ENCODE results near the gene FAM200C.
A peak's percentile ranks its signal among the peaks of the same experiment; 100 is the strongest.

FAM200C gene

DNA sequence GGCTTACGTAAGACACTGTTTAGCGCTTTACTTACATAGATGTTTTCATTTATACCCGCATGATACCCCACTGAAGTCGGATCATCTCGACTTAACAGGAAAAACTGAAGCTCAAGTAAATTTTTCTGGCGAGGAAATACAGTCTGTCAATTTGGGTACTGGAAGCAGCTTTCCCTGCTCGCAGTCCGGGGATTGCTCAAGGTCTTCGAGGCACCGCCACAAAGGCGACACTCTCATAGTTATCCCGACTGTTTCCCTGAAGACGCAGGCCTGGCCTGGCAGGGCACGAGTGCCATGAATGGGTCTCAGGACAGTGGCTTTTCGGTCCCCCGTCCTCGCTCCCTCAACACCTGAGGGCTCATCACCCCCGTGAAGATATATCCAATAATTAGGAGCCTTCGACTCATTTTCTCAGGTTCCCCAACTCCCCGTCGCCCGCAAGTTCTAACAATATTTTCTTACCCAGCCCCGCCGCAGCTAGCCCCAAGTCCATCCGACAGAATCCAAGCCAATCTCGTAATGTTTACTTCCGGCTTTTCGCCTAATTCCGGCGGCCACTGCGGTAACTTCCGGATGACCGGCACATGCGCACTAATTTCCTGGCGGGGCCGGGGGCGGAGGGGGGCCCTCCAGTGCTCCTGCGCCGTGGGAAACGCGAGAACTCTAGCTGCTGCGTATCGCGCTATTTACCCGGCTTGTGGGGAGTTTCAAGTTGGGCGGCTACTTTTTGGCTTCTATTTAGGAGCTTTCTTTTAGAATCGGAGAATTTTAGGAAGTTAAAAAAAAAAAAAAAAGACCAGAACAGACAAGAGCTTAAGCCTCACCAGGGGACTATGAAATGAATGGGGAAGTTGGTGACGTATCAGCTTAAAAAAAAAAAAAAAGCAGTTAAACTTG is 19.0 kb upstream of the FAM200C start, which contains the start of gene SLU7:
Gene SLU7, minus strand, starts transcription at position 521 of the 897 bp plus-strand sequence. CDS start 3,787 bp downstream, outside the sequence.
- DNase-seq = peak; percentile 87

DNA sequence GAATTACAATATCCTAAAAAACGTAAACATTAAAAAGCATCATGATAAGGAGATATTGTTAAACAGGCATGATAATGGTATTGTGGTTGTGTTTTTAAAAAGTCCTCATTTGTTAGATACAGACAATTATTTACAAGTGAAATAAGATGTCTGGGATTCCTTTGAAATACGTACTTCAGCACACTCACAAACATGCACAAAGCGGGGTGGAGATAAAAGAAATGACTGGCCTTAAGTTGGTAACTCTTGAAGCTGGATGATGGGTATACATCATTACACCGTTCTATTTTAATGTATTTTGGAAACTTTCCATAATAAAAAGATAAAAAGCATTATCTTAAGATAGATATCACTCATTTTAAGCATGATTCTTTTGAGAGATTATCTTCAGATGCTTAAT is 1.0 kb downstream of the FAM200C start:
- DNase-seq = peak; percentile 7

DNA sequence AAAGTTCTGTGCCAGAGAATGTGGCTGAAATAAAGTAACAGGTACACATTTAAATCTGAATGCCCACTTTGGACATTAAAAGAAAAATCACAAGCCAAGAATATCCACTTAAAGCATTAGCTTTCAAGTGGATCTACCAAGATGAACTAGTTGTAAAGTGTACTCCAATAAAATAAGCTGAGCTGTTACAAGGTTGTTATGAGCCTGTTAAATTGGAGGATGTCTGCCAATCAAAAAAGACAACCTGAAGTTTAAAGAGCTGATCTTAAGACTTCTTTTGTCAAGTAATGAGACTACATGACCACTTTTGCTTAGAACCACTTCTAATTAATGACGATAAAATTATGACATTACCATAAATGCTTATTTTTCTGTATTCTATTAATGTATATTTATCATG is 2.4 kb downstream of the FAM200C start:
- DNase-seq = no peak

- DNase-seq = no peak
Measured at GRCh38 chr5:160395111-160395510, 4.7 kb downstream of the FAM200C start.

GRCh38 chr5:160390787-160391696 is 8.8 kb downstream of the FAM200C start:
- peak; percentile 2 for DNase-seq

DNA sequence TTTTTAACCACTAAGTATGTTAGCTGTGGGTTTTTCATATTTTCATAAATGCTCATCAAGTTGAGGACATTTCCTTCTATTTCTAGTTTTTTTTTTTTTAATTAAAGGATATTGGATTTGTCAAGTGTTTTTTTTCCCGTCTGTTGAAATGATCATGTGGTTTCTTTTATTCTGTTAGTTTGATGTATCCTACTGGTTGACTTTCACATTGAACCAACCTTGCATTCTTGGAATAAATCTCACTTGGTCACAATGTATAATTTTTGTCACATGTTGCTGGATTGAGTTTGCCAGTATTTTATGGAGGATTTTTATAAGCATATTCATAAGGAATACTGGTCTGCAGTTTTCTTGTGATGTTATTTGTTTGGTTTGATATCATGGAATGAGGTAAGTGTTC is 12.4 kb downstream of the FAM200C start:
- no peak for DNase-seq

- no peak for DNase-seq
Measured at GRCh38 chr5:160385496-160385895, 14.4 kb downstream of the FAM200C start.

DNA sequence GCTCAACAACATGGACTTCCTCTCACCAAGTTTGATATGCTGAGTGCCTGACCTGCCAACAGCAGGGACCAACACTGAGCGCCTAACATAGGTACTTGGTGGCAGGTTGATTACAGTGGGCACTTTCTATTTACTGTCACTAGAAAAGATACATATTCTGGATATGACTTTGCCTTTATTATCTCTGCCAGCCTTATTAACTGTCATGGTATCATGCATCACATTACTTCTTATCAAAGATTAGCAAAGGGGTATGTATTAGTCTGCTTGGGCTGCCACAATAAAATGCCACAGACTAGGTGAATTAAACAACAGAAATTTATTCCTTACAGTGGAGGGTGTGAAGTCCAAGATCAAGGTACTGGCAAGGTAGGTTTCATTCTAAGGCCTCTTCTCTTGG is 15.2 kb downstream of the FAM200C start:
- DNase-seq = no peak

- DNase-seq = no peak
Measured at GRCh38 chr5:160382346-160382745, 17.5 kb downstream of the FAM200C start.

- no peak for DNase-seq
Measured at GRCh38 chr5:160380041-160380440, 19.8 kb downstream of the FAM200C start.

GRCh38 chr5:160379511-160379910 is 20.3 kb downstream of the FAM200C start:
- no peak for DNase-seq

DNA sequence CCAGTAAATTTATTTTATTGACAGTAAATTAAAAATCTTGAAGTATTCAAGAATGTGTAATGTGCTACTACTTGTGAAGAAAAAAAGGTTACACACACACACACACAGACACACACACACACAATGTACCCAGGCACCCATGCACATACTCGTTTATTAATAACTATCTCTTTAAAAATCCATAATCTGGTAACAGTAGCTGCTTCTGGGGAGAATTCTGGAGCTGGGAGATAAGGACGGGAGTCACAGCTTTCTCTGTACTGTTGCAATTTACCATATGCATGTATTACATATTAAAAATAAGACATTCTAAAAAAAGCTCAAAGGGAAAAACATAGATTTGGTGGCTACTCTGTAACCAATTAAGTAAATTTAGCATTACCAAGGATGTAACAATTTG is 21.5 kb downstream of the FAM200C start:
- DNase-seq = no peak

DNA sequence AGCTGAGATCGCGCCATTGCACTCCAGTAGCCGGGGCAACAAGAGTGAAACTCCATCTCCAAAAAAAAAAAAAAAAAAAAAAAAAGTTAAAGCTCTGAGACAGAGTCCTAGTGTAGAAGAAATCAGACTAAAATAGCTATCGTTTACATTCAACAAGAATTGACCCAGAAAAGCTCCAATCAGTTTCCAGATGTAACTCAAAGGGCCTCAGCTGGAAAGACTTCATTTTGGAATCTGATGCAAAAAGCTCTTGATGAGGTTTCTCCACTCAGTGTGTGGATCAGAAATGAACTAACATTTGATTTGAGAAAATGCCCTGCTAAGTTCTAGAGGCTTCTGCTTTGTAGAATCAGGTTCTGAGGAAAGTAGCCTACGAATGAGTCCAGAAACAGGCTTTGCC is 22.2 kb downstream of the FAM200C start:
- no peak for DNase-seq

- DNase-seq = no peak
Measured at GRCh38 chr5:160376416-160376815, 23.4 kb downstream of the FAM200C start.

GRCh38 chr5:160375701-160376100 is 24.2 kb downstream of the FAM200C start:
- DNase-seq = no peak

GRCh38 chr5:160375166-160375565 is 24.7 kb downstream of the FAM200C start:
- no peak for DNase-seq

GRCh38 chr5:160371294-160371693 is 28.6 kb downstream of the FAM200C start:
- no peak for DNase-seq

DNA sequence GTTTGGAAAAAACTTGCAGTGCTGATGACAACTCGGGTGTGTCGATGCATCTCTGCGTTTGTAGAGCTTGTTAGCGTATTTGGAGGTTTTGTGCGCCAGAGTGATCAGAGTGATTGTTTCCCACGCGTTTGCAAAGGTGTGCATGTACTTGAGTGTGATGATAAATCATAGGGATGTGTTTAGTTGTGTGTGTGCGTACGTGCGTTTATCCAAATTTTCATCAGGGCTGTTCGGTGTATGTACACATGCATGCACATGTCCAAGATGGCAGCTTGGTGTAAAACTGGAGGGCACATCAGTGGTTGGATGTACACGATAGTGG is 29.2 kb downstream of the FAM200C start:
- no peak for DNase-seq

DNA sequence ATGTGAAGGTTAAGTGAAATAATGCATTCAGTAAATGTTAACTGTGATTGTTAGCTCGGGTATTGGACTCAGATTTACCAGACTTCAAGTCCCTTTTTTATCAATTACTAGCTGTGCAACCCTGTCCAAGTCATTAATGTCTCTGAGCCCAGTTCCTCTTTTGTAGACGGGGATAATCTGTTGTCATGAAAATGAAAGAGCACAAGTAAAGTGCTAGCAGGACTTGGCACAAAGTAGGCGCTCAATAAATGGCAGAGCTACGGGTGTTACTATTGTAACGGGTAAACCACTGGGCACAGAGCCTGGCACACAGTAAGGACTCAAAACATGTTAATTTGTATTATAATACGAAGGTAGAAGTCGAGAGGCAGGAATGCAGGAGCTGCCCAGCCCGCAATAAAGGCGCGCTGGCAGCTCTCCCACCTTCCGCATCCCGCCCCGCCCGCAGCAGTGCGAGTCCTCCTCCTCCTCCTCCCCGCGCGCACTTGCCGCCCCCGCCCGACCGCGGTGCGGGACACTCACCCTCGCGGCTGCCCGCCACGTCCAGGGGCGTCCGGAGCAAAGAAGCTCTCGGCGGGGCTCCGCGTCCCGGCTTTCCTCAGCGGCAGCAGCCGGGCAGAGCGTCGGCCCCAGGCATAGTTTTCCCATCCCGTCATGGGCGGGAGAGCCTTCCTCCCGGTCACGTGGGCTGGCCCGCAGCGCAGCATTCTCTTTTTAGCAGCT is 29.7 kb downstream of the FAM200C start, which contains the start of gene C1QTNF2:
Gene C1QTNF2, minus strand, starts transcription at position 637 of the 723 bp plus-strand sequence. CDS start 15,615 bp downstream, outside the sequence.
- DNase-seq = peak; percentile 41

- no peak for DNase-seq
Measured at GRCh38 chr5:160367885-160368284, 32.0 kb downstream of the FAM200C start.

DNA sequence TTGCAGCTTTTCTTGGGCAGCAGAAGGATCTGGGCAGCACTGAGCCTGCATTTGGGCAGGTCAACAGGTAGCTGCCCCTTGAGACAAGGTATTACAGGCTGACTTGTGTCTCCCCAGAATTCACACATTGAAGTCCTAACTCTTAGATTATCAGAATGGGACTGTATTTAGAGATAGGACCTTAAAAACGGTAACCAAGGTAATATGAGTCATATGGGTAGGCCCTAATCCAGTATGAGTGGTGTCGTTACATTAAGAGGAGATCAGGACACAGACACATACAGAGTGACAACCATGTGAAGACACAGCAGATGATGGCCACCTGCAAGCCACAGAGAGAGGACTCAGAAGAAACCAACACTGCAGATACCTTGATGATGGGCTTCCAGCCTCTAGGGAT is 32.6 kb downstream of the FAM200C start:
- no peak for DNase-seq

DNA sequence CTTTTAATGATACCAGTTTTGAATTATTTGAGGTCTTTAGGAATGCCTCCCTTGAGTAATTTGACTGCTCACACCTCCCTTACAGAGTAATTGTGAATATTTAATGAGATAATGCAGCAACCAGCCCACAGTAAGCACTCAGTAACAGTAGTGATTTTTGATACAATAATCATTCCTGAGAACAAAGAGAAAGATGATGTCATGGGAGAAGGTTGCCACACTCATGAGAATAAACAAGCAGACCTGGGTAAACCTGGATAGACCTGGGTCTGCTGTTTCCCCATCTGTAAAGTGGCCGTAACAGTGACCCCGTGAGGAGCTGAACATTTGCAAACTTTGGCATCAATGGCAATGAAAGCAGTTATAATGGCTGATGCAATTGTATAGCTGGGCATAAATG is 33.6 kb downstream of the FAM200C start:
- no peak for DNase-seq
